Esophagus squamous epithelium (tissue), 5 donors: ENCODE data around the gene ULK4. TPM values are rescaled to one million over a fixed set of nuclear protein-coding genes. Genes with fewer than 3 reads are reported as not detected.
"Not testable (repeated sequence)": the region's sequence is repeated elsewhere in the genome, so short reads cannot be mapped to it uniquely, and the experiment has no call there.

ENCODE experiments used
- DNase-seq: peaks from one replicate; lab custom pipeline; 2025; lab: John Stamatoyannopoulos, UW
- H3K27ac ChIP-seq, 4 donors: fragments of 200-600 bp; sonication (generic); one replicate each; pipeline ENCODE4 v1.5.1; 2016 to 2019; ENCODE audit warnings: mild to moderate bottlenecking in 1 of 4
- H3K27me3 ChIP-seq, 4 donors: fragments of 200-600 bp; sonication (generic); 1 replicate in 3 of 4; 2 replicates in 1 of 4; pipeline versions ENCODE4 v1.5.1 to v1.6.0; 2017 to 2021; ENCODE audit warnings: antibody characterized with exemption in 1 of 4
- H3K36me3 ChIP-seq, 3 donors: fragments of 200-600 bp; sonication (generic); one replicate each; pipeline ENCODE4 v1.5.1; 2016 to 2019
- H3K4me1 ChIP-seq, 3 donors: fragments of 200-600 bp; sonication (generic); one replicate each; pipeline ENCODE4 v1.5.1; 2017 to 2019
- H3K4me3 ChIP-seq, 4 donors: fragments of 200-600 bp; sonication (generic); 1 replicate in 3 of 4; 2 replicates in 1 of 4; pipeline ENCODE4 v1.5.1; 2016 to 2019; ENCODE audit warnings: mild to moderate bottlenecking in 2 of 4, moderate library complexity in 1 of 4
- H3K9me3 ChIP-seq, 3 donors: fragments of 200-600 bp; sonication (generic); one replicate each; pipeline ENCODE4 v1.5.1; 2016 to 2019
- CTCF ChIP-seq, 6 experiments: fragments of 450-650 bp in 4 of 6; fragments of 200-600 bp in 2 of 6; sonication (generic) in 2 of 6; IDR thresholded peaks; one replicate each; pipeline ENCODE4 v1.5.1; 2016 to 2019; ENCODE audit warnings: antibody characterized with exemption in 6 of 6, mild to moderate bottlenecking in 4 of 6, moderate library complexity in 4 of 6
- POLR2A ChIP-seq, 4 donors: fragments of 450-650 bp; IDR thresholded peaks; one replicate each; pipeline ENCODE4 v1.6.1; 2017; ENCODE audit warnings: antibody characterized with exemption in 4 of 4, mild to moderate bottlenecking in 4 of 4, moderate library complexity in 3 of 4
- WGBS, 2 donors: methylation state at CpG; one replicate each; pipeline ENCODE4 v1.1.5; 2018; 5-methylcytosine and 5-hydroxymethylcytosine counted together
- intact Hi-C: fragments of 100-400 bp; cut with DNase I; formaldehyde crosslinking; loops from one replicate; pipeline ENCODE4 v1.15.0; 2022
- total RNA-seq, 4 donors: library from RNA; depleted of rRNA; stranded (reverse); fragments of >200 nt; gene quantifications; one replicate each; pipeline ENCODE4 v1.1.0, GENCODE V29; 2016
- donor health status: DM: yes; HTN: yes; CAD: no.

ULK4 gene
- total RNA-seq, 4 donors from 2014 or later = 2.2 to 11.4 (median 7.9) TPM

- Histone ChIP-seq H3K4me3 (no peak overlapping the region), H3K4me1 (no peaks in the 10 kb centered on the region), H3K9me3 (no peaks in the 10 kb centered on the region), H3K27me3 (no peaks in the 10 kb centered on the region), H3K27ac (no peak overlapping the region), H3K36me3 (no peaks in the 10 kb centered on the region)
- no peak for DNase-seq
- WGBS, 2 donors = 67 to 80% methylated on average over 1 of the region's 1 CpG
- intact Hi-C loops = no loop called here
- TF ChIP-seq CTCF (IDR thresholded peaks at IDR 0.05) (no peak), POLR2A (IDR thresholded peaks at IDR 0.05) (no peak)
Observed at GRCh38 chr3:41872157-41872556, 89.7 kb downstream of the ULK4 start.

- Histone ChIP-seq H3K4me3 (no peak overlapping the region), H3K27me3 (no peaks in the 10 kb centered on the region), H3K27ac (no peak overlapping the region), H3K36me3 (no peaks in the 10 kb centered on the region), H3K4me1 (no peaks in the 10 kb centered on the region), H3K9me3 (no peaks in the 10 kb centered on the region)
- TF ChIP-seq POLR2A (IDR thresholded peaks at IDR 0.05) = no peak
- no peak for TF ChIP-seq CTCF (IDR thresholded peaks at IDR 0.05)
- DNase-seq = no peak
- 86 to 88% methylated on average over 2 of the region's 2 CpGs for WGBS, 2 donors
- intact Hi-C loops = no loop called here
Observed at GRCh38 chr3:41867533-41867932, 94.4 kb downstream of the ULK4 start.

GRCh38 chr3:41866298-41866697 lies 95.6 kb downstream of the ULK4 start:
- Histone ChIP-seq H3K9me3 (no peaks in the 10 kb centered on the region), H3K27ac (no peak overlapping the region), H3K4me1 (no peaks in the 10 kb centered on the region), H3K27me3 (no peaks in the 10 kb centered on the region), H3K4me3 (no peak overlapping the region), H3K36me3 (no peaks in the 10 kb centered on the region)
- TF ChIP-seq CTCF (IDR thresholded peaks at IDR 0.05) = no peak
- TF ChIP-seq POLR2A (IDR thresholded peaks at IDR 0.05) = no peak
- DNase-seq = no peak
- 90 to 95% methylated on average over 6 of the region's 6 CpGs for WGBS, 2 donors
- intact Hi-C loops = no loop called here

GRCh38 chr3:41863024-41863423 lies 98.9 kb downstream of the ULK4 start:
- no peak for TF ChIP-seq POLR2A (IDR thresholded peaks at IDR 0.05)
- TF ChIP-seq CTCF (IDR thresholded peaks at IDR 0.05) = peak in 1 of 6 experiments; percentile 43
- H3K4me3 ChIP-seq = no peak overlapping the region
- no peaks in the 10 kb centered on the region for H3K27me3 ChIP-seq
- intact Hi-C loops = no loop called here
- 80% methylated on average over 1 of the region's 1 CpG; no CpG with 5 or more reads in 1 of the 2 donors for WGBS, 2 donors
- H3K9me3 ChIP-seq = no peaks in the 10 kb centered on the region
- no peaks in the 10 kb centered on the region for H3K36me3 ChIP-seq
- H3K4me1 ChIP-seq = no peaks in the 10 kb centered on the region
- no peak for DNase-seq
- H3K27ac ChIP-seq = no peak overlapping the region

- H3K27me3 ChIP-seq, H3K27ac ChIP-seq, H3K9me3 ChIP-seq, H3K4me3 ChIP-seq, H3K36me3 ChIP-seq, DNase-seq, intact Hi-C loops, H3K4me1 ChIP-seq: not testable (repeated sequence)
- 91 to 92% methylated on average over 2 of the region's 2 CpGs for WGBS, 2 donors
Observed at GRCh38 chr3:41860489-41860888, 101.4 kb downstream of the ULK4 start.

GRCh38 chr3:41854956-41855355 lies 106.9 kb downstream of the ULK4 start:
- Histone ChIP-seq H3K27me3 (no peaks in the 10 kb centered on the region), H3K4me1 (no peaks in the 10 kb centered on the region), H3K36me3 (no peaks in the 10 kb centered on the region), H3K4me3 (no peak overlapping the region), H3K9me3 (no peaks in the 10 kb centered on the region), H3K27ac (no peak overlapping the region)
- no peak for DNase-seq
- intact Hi-C loops = no loop called here
- TF ChIP-seq CTCF (IDR thresholded peaks at IDR 0.05) (no peak), POLR2A (IDR thresholded peaks at IDR 0.05) (no peak)
- WGBS, 2 donors = 95 to 97% methylated on average over 6 of the region's 6 CpGs
